H9 (cell line): Measurements from ENCODE around the gene STIMATE. TPM values are rescaled to one million over a fixed set of nuclear protein-coding genes. Genes with fewer than 3 reads are reported as not detected.

Experiments
- DNase-seq: peaks from one replicate; pipeline ENCODE4 v3.0.0-alpha.2; 2017
- H2AFZ ChIP-seq: one replicate; pipeline ENCODE4 v1.6.1; 2013; ENCODE audit warnings: mild to moderate bottlenecking, low read length, control low read depth, moderate library complexity
- H2AK5ac ChIP-seq: 2 replicates; pipeline ENCODE4 v1.6.1; 2013; ENCODE audit warnings: low read length, control low read depth, mixed read lengths; ENCODE audit not compliant: insufficient read length
- H2BK120ac ChIP-seq: one replicate; pipeline ENCODE4 v1.6.1; 2013; ENCODE audit warnings: low read depth, mild to moderate bottlenecking, low read length, control low read depth, inconsistent platforms; ENCODE audit not compliant: poor library complexity, severe bottlenecking
- H2BK12ac ChIP-seq: 2 replicates; pipeline ENCODE4 v1.6.1; 2013; ENCODE audit warnings: low read length, control low read depth, mixed read lengths, low read depth; ENCODE audit not compliant: insufficient read length
- H2BK15ac ChIP-seq: 2 replicates; pipeline ENCODE4 v1.6.1; 2013; ENCODE audit warnings: low read depth, low read length, control low read depth
- H2BK20ac ChIP-seq: one replicate; pipeline ENCODE4 v1.6.1; 2013; ENCODE audit warnings: low read depth, mild to moderate bottlenecking, low read length, control low read depth, inconsistent platforms; ENCODE audit not compliant: poor library complexity, severe bottlenecking
- H2BK5ac ChIP-seq: 2 replicates; pipeline ENCODE4 v1.6.1; 2013; ENCODE audit warnings: low read length, control low read depth, mixed read lengths; ENCODE audit not compliant: insufficient read length
- H3K14ac ChIP-seq: 2 replicates; pipeline ENCODE4 v1.6.1; 2013; ENCODE audit warnings: low read length, control low read depth; ENCODE audit not compliant: insufficient read depth
- H3K18ac ChIP-seq: 2 replicates; pipeline ENCODE4 v1.6.1; 2013; ENCODE audit warnings: low read depth, mild to moderate bottlenecking, mixed read lengths, low read length, control low read depth; ENCODE audit not compliant: insufficient read length
- H3K23ac ChIP-seq: 2 replicates; pipeline ENCODE4 v1.6.1; 2013; ENCODE audit warnings: low read length, control low read depth, mixed read lengths, low read depth; ENCODE audit not compliant: insufficient read length
- H3K23me2 ChIP-seq: 2 replicates; pipeline ENCODE4 v1.6.1; 2013; ENCODE audit warnings: low read depth, mild to moderate bottlenecking, mixed read lengths, low read length, control low read depth; ENCODE audit not compliant: insufficient read length, poor library complexity, severe bottlenecking
- H3K27ac ChIP-seq: 2 replicates; pipeline ENCODE4 v1.5.1; 2013; ENCODE audit warnings: low read length, control low read depth, mixed read lengths, low read depth; ENCODE audit not compliant: insufficient read length
- H3K27me3 ChIP-seq: 2 replicates; pipeline ENCODE4 v1.6.1; 2013; ENCODE audit warnings: low read length, control low read depth, inconsistent platforms; ENCODE audit not compliant: insufficient read depth
- H3K4ac ChIP-seq: 2 replicates; pipeline ENCODE4 v1.6.1; 2013; ENCODE audit warnings: low read depth, mild to moderate bottlenecking, control low read depth, inconsistent platforms, low read length, moderate library complexity
- H3K4me1 ChIP-seq: 2 replicates; pipeline ENCODE4 v1.6.1; 2013; ENCODE audit warnings: low read length, control low read depth, inconsistent platforms; ENCODE audit not compliant: insufficient read depth
- H3K4me2 ChIP-seq: 2 replicates; pipeline ENCODE4 v1.6.1; 2013; ENCODE audit warnings: low read length, control low read depth, mixed read lengths; ENCODE audit not compliant: insufficient read length, insufficient read depth
- H3K56ac ChIP-seq: 2 replicates; pipeline ENCODE4 v1.6.1; 2013; ENCODE audit warnings: low read depth, mild to moderate bottlenecking, mixed read lengths, low read length, control low read depth; ENCODE audit not compliant: insufficient read length
- H3K79me1 ChIP-seq: 2 replicates; pipeline ENCODE4 v1.6.1; 2013; ENCODE audit warnings: low read depth, mild to moderate bottlenecking, moderate library complexity, low read length, control low read depth, inconsistent platforms; ENCODE audit not compliant: insufficient read depth, poor library complexity, severe bottlenecking
- H3K79me2 ChIP-seq: 2 replicates; pipeline ENCODE4 v1.6.1; 2013; ENCODE audit warnings: low read length, control low read depth, inconsistent platforms; ENCODE audit not compliant: insufficient read depth
- H3K9ac ChIP-seq: 2 replicates; pipeline ENCODE4 v1.6.1; 2013; ENCODE audit warnings: low read length, control low read depth, mixed read lengths; ENCODE audit not compliant: insufficient read length; ENCODE audit errors: extremely low read depth
- H3K9me3 ChIP-seq: one replicate; pipeline ENCODE4 v1.6.1; 2013; ENCODE audit warnings: low read depth, low read length, inconsistent platforms; ENCODE audit not compliant: control insufficient read depth
- H3T11ph ChIP-seq: one replicate; pipeline ENCODE4 v1.6.1; 2013; ENCODE audit warnings: mild to moderate bottlenecking, low read length, control low read depth, inconsistent platforms
- H4K20me1 ChIP-seq: one replicate; pipeline ENCODE4 v1.6.1; 2013; ENCODE audit not compliant: control insufficient read depth, insufficient read length, insufficient read depth
- H4K5ac ChIP-seq: 2 replicates; pipeline ENCODE4 v1.6.1; 2013; ENCODE audit warnings: low read depth, mild to moderate bottlenecking, mixed read lengths, low read length, control low read depth; ENCODE audit not compliant: insufficient read length
- H4K8ac ChIP-seq: replicated peaks from 2 replicates; pipeline ENCODE4 v1.6.1; 2013; ENCODE audit warnings: low read length, control low read depth, mixed read lengths, low read depth; ENCODE audit not compliant: insufficient read length
- H4K91ac ChIP-seq: 2 replicates; pipeline ENCODE4 v1.6.1; 2013; ENCODE audit warnings: low read depth, mild to moderate bottlenecking, moderate library complexity, mixed read lengths, low read length, control low read depth; ENCODE audit not compliant: insufficient read length
- H3K27ac Mint-ChIP-seq, 3 experiments: 2 replicates in 2 of 3; 3 replicates in 1 of 3; pipeline ENCODE4 v1.8.0; 2020 to 2021; ENCODE audit warnings: mixed read lengths in 3 of 3, mild to moderate bottlenecking in 1 of 3, moderate library complexity in 1 of 3
- H3K27me3 Mint-ChIP-seq: 2 replicates; pipeline ENCODE4 v1.8.0; 2021; ENCODE audit warnings: low read depth, mild to moderate bottlenecking, moderate library complexity, mixed read lengths
- H3K36me3 Mint-ChIP-seq, 3 experiments: 2 replicates in 2 of 3; 3 replicates in 1 of 3; pipeline ENCODE4 v1.8.0; 2020 to 2021; ENCODE audit warnings: low read depth in 3 of 3, mixed read lengths in 3 of 3; ENCODE audit not compliant: insufficient read depth in 1 of 3
- H3K4me1 Mint-ChIP-seq, 2 experiments: 2 replicates each; pipeline ENCODE4 v1.8.0; 2020; ENCODE audit warnings: mixed read lengths in 2 of 2
- H3K4me3 Mint-ChIP-seq, 2 experiments: 2 replicates in 1 of 2; 3 replicates in 1 of 2; pipeline ENCODE4 v1.8.0; 2020 to 2021; ENCODE audit warnings: mild to moderate bottlenecking in 2 of 2, mixed read lengths in 2 of 2, moderate library complexity in 1 of 2
- H3K9me3 Mint-ChIP-seq, 2 experiments: 2 replicates in 1 of 2; 3 replicates in 1 of 2; pipeline ENCODE4 v1.8.0; 2020; ENCODE audit warnings: mild to moderate bottlenecking in 2 of 2, mixed read lengths in 2 of 2, moderate library complexity in 1 of 2
- CTCF ChIP-seq: fragments of 200-600 bp; sonication (generic); conservative IDR thresholded peaks from 3 replicates; pipeline ENCODE4 v1.8.0; 2021; ENCODE audit warnings: antibody characterized with exemption, mild to moderate bottlenecking
- WGBS: extraction: QIAGEN DNeasy Blood & Tissue Kit; methylation state at CpG from one replicate; pipeline ENCODE4 v1.1.7; 2013; ENCODE audit warnings: missing lambda C conversion rate, low lambda C conversion rate, mixed read lengths; ENCODE audit not compliant: insufficient read length; ENCODE audit errors: extremely low coverage; 5-methylcytosine and 5-hydroxymethylcytosine counted together
- total RNA-seq: library from RNA; stranded (reverse); gene quantifications from 2 replicates; pipeline ENCODE4 v1.2.1, GENCODE V29; 2021

STIMATE gene
- total RNA-seq, 1 experiment from 2014 or later, result 25.6 TPM

- H3K9me3 ChIP-seq, result no peaks in the 10 kb centered on the region
- H4K5ac ChIP-seq, result no peak overlapping the region
- no peak overlapping the region for H3K4me2 ChIP-seq
- no peak overlapping the region for H2AFZ ChIP-seq
- H2BK120ac ChIP-seq, result no peak overlapping the region
- Mint-ChIP-seq H3K4me3 (no peak overlapping the region), H3K27me3 (no peaks in the 10 kb centered on the region; the same call in 1 of the 2 replicates), H3K4me1 (peaks cover 15 to 29% of the 10 kb centered on the region in 2 experiments), H3K9me3 (no peaks in the 10 kb centered on the region), H3K27ac (no peak overlapping the region), H3K36me3 (no peaks in the 10 kb centered on the region; a peak in 1 of 7 replicates)
- H3K18ac ChIP-seq, result no peak overlapping the region
- H3K14ac ChIP-seq, result no peak overlapping the region
- no peak overlapping the region for H3K9ac ChIP-seq
- no peak overlapping the region for H2AK5ac ChIP-seq
- no peaks in the 10 kb centered on the region for H4K20me1 ChIP-seq
- no peaks in the 10 kb centered on the region for H3K79me2 ChIP-seq
- H3K23me2 ChIP-seq, result no peaks in the 10 kb centered on the region
- no peak overlapping the region for H2BK20ac ChIP-seq
- no peaks in the 10 kb centered on the region; the same call in 1 of the 2 replicates for H3K27me3 ChIP-seq
- H3K56ac ChIP-seq, result no peak overlapping the region
- H3T11ph ChIP-seq, result no peak overlapping the region
- no peaks in the 10 kb centered on the region for H3K79me1 ChIP-seq
- DNase-seq, result no peak
- H4K8ac ChIP-seq, result no peak overlapping the region
- no peaks in the 10 kb centered on the region for H3K4me1 ChIP-seq
- H3K4ac ChIP-seq, result no peak overlapping the region
- no peak overlapping the region for H2BK5ac ChIP-seq
- no peak overlapping the region for H4K91ac ChIP-seq
- H2BK15ac ChIP-seq, result no peak overlapping the region
- no peak overlapping the region for H2BK12ac ChIP-seq
- TF ChIP-seq CTCF, result no peak
- WGBS, result no CpG with 5 or more reads among the region's 10 CpGs
- H3K23ac ChIP-seq, result no peak overlapping the region
- H3K27ac ChIP-seq, result no peak overlapping the region
Measured at GRCh38 chr3:52829906-52830463, 67.4 kb downstream of the STIMATE start.
